ENCODE data around the gene ANKRD27. TPM values are rescaled to one million over a fixed set of nuclear protein-coding genes. Genes with fewer than 3 reads are reported as not detected.
"Not testable (repeated sequence)": the region's sequence is repeated elsewhere in the genome, so short reads cannot be mapped to it uniquely, and the experiment has no call there.

The ANKRD27 gene
- total RNA-seq (2014; rRNA removed; shearing (Covaris generic)): 39.4 and 43.1 TPM in 2 replicates

DNA sequence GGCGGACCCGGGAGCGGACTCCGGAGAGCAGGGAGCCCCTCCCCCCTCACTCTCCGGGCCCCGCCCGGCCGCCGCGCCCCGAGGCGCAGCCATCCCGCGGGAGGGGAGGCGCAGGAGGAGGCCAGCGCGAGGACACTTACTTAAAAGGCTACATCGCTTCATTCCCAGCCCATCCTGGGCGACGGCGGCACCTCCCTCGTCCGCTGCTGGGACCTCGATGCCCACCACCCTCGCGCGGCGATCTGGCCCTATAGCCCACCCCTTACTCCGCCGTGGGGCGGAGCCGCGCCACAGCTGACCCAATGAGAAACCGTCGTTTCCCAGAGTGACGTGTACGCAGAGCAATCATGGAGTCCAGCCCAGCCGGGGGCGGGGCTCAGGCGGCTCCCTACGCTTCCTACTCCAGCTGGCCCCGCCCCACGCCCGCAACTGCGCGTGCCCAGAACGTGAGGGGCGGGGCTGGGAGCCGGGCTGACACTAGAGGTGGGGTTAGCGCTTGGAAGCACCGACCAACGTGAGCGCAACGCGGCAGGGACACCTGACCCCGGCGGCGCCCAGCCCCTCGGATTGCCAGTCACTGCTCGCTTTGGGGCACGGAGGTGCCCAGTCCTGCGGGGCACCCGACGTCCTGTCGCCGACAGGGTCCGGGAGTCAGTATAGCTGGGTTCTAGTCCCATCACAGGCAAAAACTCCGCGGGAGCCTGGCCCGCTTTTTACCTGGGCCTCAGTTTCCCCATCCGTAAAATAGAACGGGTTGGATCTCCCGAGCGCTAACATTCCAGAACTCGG, at the start of gene ANKRD27:
ANKRD27 (minus strand) TSS at position 250 of the 789 bp plus-strand sequence. CDS start 16,165 bp downstream, outside the sequence.
- peak; percentile 100 for DNase-seq (ENCODE audit: low spot score)

DNA sequence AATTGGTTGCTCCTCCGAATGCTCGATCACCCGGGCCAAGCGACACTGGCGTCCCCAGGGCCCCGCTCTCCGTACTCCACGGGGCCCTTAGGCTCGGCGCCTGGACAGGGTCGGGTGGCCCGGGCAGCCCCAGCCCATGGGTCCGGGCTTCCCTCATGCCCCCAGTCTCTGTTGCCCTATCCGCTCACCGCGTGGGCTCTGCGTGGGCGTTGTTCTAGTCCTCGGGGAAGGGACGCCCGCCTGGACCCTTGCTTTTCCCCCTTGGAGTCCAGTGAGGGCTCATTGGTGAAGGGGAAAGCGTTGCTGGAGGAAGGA, 45.9 kb upstream of the ANKRD27 start:
- DNase-seq (ENCODE audit: low spot score): no peak

DNA sequence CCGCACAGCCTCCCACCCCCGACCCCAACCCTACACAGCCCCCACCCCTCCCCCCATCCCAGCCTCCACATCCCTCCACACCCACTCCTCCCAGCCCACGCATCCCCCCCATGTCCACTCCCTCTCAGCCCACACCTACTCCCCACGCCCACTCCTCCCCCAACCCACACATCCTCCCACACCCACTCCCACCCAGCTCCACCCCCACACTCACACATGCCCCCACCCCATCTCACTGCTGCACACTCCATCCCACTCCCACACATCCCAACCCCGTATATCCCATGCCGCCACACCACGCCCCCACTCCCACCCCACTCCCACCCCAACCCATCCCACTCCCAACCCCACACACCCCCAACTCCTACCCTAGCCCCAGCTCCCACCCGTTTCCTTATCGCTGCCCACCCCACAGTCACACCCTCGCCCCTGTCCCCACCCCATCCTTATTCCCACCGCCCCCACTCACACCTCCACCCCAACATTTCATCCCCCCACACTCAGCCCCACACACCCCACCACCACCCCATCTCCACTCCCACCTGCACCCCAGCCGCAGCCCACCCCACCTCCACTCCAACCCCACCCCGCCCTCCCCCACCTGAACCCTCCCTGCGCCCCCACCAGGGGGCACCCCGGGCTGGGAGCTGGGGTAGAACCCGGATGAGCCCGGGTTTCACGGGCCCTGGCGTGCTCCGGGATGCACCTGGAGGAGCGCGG, 45.4 kb upstream of the ANKRD27 start:
- no peak for DNase-seq (ENCODE audit: low spot score)

DNA sequence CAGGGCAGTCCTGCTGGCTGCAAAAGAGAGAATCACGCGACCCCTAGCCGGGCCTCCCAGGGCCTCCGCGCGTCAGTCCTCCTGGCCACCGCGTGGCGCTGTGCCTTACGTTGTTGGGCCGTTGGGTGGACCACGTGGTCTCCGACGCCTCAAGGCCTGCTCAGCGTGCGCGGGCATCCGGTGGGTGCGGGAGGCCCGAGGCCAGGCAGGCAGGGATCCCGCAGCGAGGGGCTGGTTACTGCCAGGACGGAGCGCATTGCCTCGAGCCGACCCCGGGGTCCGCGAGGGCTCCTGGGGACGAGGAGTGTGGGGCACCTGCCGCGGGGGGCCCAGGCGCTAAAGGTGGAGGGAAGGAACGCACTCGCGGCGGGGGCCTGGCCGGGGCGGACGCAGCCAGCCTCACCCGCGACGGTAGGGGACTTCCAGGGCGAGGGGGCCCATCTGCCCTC, 44.7 kb upstream of the ANKRD27 start, which contains the start of gene TDRD12:
TDRD12 (plus strand) TSS at position 157 of the 449 bp plus-strand sequence. CDS start 306 bp downstream, outside the sequence.
- DNase-seq (ENCODE audit: low spot score): no peak

DNA sequence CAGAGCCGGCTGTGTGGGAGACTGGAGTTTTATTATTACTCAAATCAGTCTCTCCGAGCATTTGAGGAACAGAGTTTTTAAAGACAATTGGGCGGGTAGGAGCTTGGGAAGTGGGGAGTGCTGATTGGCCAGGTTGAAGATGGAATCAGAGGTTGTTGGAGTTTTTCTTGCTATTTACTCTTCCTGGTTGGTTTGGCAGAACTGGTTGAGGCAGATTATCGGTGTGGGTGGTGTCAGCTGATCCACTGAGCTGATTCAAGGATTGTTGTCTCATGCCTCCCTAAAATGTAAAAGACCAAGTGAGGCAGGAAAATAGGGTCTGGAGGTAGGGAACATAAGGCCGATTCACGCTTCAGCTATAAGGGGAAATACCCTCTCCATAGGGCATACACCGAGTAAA, 43.3 kb upstream of the ANKRD27 start:
- DNase-seq (ENCODE audit: low spot score): peak; percentile 75

DNA sequence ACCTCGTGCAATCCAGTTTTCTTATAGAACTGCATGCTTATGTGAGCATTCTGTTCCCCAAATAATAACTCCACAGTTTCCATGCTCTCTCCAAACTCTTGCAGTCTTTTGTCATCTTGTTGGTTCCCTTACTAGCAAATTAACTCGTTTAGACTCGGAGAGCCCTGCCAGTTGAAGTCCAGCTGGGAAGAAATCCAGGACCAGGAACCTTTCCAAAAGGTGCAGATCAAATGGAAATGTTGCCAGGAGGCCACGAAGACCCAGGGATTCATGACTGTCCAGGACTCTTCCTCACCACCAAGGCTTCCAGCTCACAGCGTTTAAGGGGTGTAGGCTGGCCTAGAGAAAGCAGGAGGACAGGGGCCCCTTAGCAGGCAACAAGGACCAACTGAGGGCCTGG, 42.5 kb upstream of the ANKRD27 start:
- no peak for DNase-seq (ENCODE audit: low spot score)

DNA sequence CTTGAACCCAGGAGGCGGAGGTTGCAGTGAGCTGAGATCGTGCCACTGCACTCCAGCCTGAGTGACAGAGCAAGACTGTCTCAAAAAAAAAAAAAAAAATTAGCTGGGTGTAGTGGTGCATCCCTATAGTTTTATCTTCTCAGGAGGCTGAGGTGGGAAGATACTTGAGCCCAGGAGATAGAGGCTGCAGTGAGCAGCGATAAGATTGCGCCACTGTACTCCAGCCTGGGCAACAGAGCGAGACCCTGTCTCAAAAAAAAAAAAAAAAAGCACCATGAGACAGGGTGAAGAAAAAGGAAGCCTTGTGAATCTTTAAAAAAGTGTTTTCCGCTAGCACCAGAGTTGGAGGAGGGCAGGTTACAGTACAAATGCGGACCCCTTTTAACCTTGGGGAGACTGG, 41.2 kb upstream of the ANKRD27 start:
- DNase-seq (ENCODE audit: low spot score): not testable (repeated sequence)

DNA sequence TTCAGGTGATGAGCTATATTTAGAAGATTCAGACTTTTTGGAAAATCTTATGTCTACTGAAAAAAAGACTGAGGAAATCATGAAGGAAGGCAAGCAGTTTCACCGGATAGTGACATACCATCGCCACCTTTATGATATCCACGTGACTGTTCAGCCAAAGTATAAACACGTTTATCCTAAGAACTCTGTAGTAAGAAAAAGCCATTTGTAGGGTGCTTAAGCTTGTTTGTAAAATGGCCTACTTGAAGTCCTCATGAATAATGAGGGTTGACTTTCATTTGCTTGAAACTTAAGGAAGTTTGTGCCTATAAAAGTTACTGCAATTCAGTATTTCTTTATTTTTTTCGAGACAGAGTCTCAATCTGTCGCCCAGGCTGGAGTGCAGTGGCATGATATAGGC, 36.8 kb upstream of the ANKRD27 start:
- no peak for DNase-seq (ENCODE audit: low spot score)

DNA sequence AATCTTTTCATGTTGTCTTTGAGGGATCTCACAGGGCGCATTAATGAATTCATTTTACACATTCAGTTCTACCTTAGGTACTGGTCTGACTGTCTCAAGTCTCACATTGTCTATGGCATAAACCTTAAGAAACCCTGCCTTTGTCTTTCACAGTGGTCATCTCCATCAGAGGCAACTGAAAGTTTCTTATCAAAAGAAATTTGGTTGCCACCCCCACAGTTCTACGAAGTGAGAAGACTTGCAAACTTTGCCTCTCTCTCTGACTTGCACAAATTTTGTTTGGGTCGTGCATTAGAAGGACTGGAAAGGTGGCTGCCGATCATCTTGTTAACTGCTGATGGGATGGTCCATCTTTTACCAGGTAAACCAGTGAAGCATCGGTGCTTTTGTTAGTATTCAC, 34.1 kb upstream of the ANKRD27 start:
- no peak for DNase-seq (ENCODE audit: low spot score)

DNA sequence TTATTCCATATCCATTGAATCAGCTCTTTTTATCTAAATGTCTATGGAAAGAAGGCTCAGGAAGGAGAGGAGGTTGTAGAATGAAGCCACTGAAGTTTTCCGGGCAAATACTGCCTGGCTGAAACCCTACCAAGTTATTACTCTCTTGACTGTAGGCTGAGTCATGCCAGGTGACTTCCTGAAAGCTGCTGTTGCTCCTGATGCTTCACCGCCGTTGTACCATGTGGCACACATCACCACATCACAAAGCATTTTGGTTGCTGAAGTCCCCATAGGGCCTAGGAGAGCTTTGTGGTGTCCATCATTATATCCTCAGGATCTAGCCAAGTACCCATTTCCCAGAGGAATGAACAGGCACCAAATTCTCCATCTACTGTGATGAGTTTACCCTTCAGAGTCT, 33.5 kb upstream of the ANKRD27 start:
- no peak for DNase-seq (ENCODE audit: low spot score)

DNA sequence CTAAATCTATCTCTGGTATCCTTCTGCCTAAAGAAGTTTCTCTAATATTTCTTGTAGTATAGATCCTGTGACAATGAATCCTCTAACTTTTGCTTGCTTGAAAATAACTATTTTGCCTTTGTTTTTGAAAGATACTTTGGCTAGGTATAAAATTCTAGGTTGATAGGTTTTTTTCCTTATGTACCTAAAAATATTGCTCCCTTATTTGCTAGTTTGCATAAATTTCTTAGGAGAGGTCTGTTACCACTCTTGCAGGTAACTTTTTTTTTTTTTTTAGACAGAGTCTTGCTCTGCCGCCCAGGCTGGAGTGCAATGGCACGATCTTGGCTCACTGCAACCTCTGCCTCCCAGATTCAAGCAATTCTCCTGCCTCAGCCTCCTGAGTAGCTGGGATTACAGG, 29.0 kb upstream of the ANKRD27 start:
- not testable (repeated sequence) for DNase-seq (ENCODE audit: low spot score)

DNA sequence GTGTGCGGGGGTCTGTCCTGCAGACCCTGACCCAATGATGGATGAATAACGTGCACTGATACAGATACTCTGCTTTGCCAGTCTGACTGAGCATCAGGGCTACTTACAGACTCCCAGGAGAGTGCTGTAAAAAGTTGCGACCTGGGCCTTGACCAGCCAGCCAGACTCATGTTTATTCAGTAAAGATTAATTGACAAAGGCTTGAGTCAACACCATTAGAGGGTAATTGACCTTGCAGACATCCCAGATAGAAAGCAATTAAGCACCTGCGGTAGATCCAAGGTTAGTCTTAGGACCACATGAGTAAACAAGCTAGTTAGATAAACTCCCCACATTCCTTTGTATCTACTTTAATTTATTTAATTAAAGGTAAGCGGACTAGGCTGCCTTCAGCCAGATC, 27.0 kb upstream of the ANKRD27 start:
- DNase-seq (ENCODE audit: low spot score): peak; percentile 57

DNA sequence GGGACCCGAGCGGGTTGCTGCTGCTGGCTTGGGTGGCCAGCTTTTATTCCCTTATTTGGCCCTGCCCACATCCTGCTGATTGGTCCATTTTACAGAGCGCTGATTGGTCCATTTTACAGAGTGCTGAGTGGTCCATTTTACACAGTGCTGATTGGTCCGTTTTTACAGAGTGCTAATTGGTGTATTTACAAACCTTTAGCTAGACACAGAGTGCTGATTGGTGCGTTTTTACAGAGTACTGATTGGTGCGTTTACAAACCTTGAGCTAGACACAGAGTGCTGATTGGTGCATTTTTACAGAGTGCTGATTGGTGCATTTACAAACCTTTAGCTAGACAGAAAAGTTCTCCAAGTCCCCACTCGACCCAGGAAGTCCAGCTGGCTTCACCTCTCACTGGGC, 25.1 kb upstream of the ANKRD27 start:
- DNase-seq (ENCODE audit: low spot score): not testable (repeated sequence)

DNA sequence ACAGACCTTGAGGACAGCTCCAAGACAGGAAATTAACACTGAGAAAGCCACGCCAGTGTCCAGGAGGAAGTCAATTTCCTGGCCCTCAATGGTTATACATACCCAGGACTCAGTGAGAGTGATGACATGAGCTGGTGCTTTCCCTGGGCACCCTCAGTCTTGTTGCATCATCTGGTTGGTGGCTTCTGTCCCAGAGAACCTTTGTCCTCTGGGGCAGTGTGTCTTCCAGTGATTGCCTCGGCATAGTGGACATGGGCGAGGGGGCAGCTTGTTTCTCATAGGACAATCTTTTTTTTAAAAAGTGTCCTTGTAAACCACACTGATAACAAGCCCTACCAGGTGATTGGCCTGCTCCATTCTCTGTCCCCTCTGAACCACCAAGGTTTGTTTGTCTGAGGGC, 21.8 kb upstream of the ANKRD27 start:
- DNase-seq (ENCODE audit: low spot score): not testable (repeated sequence)

DNA sequence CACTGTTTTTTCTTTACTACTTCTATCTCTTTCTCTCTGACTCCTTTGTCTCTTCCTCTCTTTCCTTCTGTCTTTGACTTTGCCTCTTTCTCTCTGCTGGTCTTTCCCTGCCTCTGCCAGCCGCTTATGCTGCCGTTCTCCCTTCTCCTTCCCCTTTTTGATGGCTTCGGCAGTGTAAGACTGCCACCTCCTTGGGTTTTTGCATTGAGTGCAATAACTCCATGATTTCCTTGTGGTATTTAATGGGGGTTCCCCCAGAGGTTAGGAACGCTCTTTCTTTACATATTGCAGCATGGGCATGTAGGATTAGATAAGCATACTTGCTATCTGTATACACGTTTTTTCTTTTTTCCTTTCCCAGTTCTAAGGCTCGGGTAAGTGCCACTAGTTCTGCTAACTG, 20.5 kb upstream of the ANKRD27 start:
- not testable (repeated sequence) for DNase-seq (ENCODE audit: low spot score)

DNA sequence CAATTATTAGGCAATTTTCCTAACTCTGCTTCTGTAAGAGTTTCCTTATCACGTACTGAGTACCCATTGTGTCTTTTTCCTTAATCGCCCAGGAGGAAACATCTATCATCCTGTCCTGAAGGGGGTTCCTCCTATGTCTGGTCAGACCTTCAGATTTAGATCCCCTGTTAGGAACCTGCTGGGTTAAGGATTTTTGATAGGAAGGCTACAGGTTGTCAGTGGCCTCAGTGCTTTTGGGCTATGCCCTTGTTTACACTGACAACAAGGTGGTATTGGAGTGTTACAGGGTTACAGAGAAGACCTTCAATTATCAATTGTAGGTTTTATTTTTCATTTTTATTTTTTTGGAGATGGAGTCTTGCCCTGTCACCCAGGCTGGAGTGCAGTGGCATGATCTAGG, 19.9 kb upstream of the ANKRD27 start:
- not testable (repeated sequence) for DNase-seq (ENCODE audit: low spot score)

DNA sequence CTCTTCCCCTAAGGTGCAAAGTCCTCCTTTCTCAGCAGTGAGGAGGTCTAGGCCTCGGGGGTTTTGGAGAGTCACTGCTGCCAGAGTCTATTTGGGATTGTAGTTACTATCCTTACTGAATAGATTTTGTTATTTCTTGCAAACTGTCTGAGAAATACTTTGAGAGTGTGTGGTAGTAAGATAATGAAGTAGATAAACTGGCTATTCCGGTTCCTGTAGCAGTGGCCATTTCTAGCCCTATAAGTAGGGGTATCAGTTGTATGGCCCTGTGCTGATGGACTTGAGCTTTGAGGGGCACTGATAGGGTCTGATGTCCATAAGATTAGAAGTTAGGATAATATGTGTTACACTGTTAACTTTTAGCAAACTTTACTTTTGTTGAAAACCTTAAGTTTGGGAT, 19.3 kb upstream of the ANKRD27 start:
- peak; percentile 61 for DNase-seq (ENCODE audit: low spot score)

DNA sequence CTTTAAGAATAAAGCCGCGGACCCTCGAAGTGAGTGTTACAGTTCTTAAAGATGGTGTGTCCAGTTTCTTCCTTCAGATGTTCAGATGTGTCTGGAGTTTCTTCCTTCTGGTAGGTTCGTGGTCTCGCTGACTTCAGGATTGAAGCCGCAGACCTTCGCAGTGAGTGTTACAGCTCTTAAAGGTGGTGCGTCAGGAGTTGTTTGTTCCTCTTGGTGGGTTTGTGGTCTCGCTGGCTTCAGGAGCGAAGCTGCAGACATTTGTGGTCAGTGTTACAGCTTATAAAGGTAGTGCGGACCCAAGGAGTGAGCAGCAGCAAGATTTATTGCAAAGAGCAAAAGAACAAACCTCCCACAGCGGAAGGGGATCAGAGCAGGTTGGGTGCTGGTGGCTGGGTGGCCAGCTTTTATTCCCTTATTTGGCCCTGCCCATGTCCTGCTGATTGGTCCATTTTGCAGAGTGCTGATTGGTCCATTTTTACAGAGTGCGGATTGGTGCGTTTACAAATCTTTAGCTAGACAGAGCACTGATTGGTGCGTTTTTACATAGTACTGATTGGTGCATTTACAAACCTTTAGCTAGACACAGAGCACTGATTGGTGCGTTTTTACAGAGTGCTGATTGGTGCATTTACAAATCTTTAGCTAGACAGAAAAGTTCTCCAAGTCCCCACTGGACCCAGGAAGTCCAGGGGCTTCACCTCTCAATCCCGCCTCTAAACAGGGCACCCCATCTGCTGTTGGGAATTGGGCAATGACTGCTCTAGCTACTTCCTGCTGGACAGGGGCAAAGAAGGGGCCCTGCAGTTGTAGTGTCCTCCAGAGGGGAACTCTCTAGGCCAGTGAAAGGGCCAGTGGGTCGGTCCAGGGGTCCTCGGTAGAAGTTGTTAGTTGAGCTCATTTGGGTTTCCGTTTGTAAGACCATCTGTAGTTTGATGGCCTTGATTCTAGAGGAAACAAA, 18.4 kb upstream of the ANKRD27 start:
- peak; percentile 52 for DNase-seq (ENCODE audit: low spot score)

DNA sequence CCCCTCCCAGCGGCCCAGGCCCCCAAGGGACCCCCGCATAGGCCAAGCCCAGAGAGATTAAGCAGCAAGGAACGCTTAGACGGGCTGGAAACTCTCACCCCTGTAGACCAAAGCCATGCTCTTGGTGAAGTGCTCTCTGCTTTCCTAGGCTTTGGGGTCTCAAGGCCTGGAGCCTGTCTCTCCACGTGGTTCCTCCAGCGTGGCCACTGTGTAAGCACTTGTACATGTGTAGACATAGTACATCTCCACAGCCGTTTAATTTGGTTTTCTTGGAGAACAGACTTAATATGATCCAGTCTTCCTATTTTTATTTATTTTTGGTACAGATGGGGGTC, 17.7 kb upstream of the ANKRD27 start:
- DNase-seq (ENCODE audit: low spot score): peak; percentile 42

DNA sequence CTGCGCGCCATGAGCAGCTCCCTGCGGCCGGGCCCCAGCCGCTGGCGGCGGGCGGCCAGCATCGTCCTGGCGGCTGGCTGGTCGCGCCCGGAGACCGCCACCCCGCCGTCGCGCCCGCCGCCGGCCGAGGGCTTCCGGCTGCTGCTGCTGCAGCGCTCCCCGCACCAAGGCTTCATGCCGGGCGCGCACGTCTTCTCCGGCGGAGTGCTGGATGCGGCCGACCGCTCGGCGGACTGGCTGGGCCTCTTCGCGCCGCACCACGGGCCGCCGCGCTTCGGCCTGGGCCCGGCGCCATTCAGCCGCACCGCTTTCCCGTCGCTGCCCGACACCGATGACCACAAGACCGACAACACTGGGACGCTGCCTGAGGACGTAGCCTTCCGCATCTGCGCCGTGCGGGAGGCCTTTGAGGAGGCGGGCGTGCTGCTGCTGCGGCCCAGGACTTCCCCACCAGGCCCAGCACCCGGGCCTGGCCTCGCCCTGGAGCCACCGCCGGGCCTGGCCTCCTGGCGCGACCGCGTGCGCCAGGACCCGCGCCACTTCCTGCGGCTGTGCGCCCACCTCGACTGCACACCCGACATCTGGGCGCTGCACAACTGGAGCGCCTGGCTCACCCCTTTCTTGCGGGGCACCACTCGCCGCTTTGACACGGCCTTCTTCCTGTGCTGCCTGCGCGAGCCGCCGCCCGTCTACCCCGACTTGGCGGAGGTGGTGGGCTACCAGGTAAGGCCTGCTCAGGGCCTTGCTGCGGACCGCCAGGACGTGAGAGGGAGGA, 17.2 kb upstream of the ANKRD27 start:
- DNase-seq (ENCODE audit: low spot score): peak; percentile 75
